H1 (cell line): ENCODE measurements around the gene CPTP. TPM values are rescaled to one million over a fixed set of nuclear protein-coding genes. Genes with fewer than 3 reads are reported as not detected.

Source experiments
- KDM1A ChIP-seq: fragments of 200-600, 300-600 bp; sonication (generic); IDR thresholded peaks from 2 replicates; pipeline ENCODE4 v1.7.1; 2016; ENCODE audit warnings: mild to moderate bottlenecking, low read length, borderline replicate concordance
- SP1 ChIP-seq: IDR thresholded peaks from 2 replicates; pipeline ENCODE4 v1.6.1; 2011; ENCODE audit warnings: low read depth, low read length
- polyA plus RNA-seq, 7 experiments: library from polyadenylated mRNA; depleted of rRNA in 3 of 7; stranded (reverse) in 5 of 7; unstranded in 2 of 7; fragments of >200 nt in 5 of 7; fragments of 200-250 nt in 2 of 7; gene quantifications; 1 replicate in 5 of 7; 2 replicates in 1 of 7; 4 replicates in 1 of 7; pipeline versions ENCODE4 v1.2.1 to v1.2.3, GENCODE V29; 2011 to 2013; ENCODE audit warnings: missing spikeins in 2 of 7, mixed read lengths in 2 of 7
- total RNA-seq: library from RNA; stranded (reverse); fragmentation: NEBNext Ultra II Directional; extraction: Animal tissue kit (Norgen Biotek cat#: 25700); gene quantifications from 2 replicates; pipeline ENCODE4 v1.2.1, GENCODE V29; 2021

The CPTP gene
- total and polyA plus RNA-seq, 2 of the 8 experiments (the other 6 are each of a cell fraction or from before 2014, with no cell fraction given), result 8.1 to 10.6 TPM

GRCh38 chr1:1341549-1342021, 17.0 kb downstream of the CPTP start (continued):
- no peak for TF ChIP-seq SP1
- no peak for TF ChIP-seq KDM1A
